HepG2 (cell line): ENCODE measurements around the gene ACVRL1. TPM values are rescaled to one million over a fixed set of nuclear protein-coding genes. Genes with fewer than 3 reads are reported as not detected.

ENCODE experiments used
- ATAC-seq: fragments of 200-7000 bp; cut with Tn5 transposase; 3 replicates; pipeline ENCODE4 v1.9.1; 2020; ENCODE audit warnings: mild to moderate bottlenecking, moderate library complexity
- BruUV-seq: library from RNA; stranded (reverse); fragments of 400-500 nt; replicated peaks from 2 replicates; lab custom pipeline; 2021; lab: Mats Ljungman, UMichigan
- CTCF ChIA-PET: fragments of 300-600 bp; formaldehyde crosslinking; extraction: SDS; loops from one replicate; lab custom pipeline; 2021; ENCODE audit warnings: low total read pairs, inconsistent platforms, low intra/inter-chr PET ratio; lab: Yijun Ruan, JAX
- POLR2A ChIA-PET: fragments of 350-600 bp; sonication (Branson Sonifier 250); formaldehyde crosslinking; loops from one replicate; lab custom pipeline; 2020; ENCODE audit warnings: antibody characterized with exemption, inconsistent platforms; lab: Yijun Ruan, JAX
- DNase-seq: peaks from one replicate; pipeline ENCODE4 v3.0.0-alpha.2; 2015; ENCODE audit warnings: low spot score
- FAIRE-seq: peaks from 3 replicates; lab custom pipeline; 2011; peaks lifted over from hg19 to GRCh38; lab: Jason Lieb, UNC
- H2AFZ ChIP-seq: one replicate; pipeline ENCODE4 v1.6.1; 2011; ENCODE audit warnings: low read length, inconsistent platforms
- H3K27ac ChIP-seq: fragments of 300-600 bp; 3 replicates; pipeline ENCODE4 v1.8.0; 2011; ENCODE audit warnings: mixed run types, mild to moderate bottlenecking, mixed read lengths, low read length, inconsistent platforms; ENCODE audit not compliant: insufficient read depth; ENCODE audit errors: extremely low read length
- H3K27me3 ChIP-seq, 2 experiments: fragments of 200-600 bp in 1 of 2; 2 replicates in 1 of 2; 3 replicates in 1 of 2; pipeline versions ENCODE4 v1.6.0 to v1.8.0; 2011; ENCODE audit warnings: low read length in 2 of 2, mild to moderate bottlenecking in 2 of 2, moderate library complexity in 2 of 2, inconsistent platforms in 1 of 2; ENCODE audit not compliant: insufficient read depth in 2 of 2, control insufficient read depth in 1 of 2
- H3K36me3 ChIP-seq, 2 experiments: fragments of 200-600 bp in 1 of 2; replicated peaks in 1 of 2; 2 replicates in 1 of 2; 3 replicates in 1 of 2; pipeline versions ENCODE4 v1.5.1 to v1.8.0; 2011; ENCODE audit warnings: low read length in 2 of 2, inconsistent platforms in 1 of 2; ENCODE audit not compliant: insufficient read depth in 2 of 2, control insufficient read depth in 1 of 2
- H3K4me1 ChIP-seq: 2 replicates; pipeline ENCODE4 v1.5.1; 2012; ENCODE audit warnings: low read length, inconsistent platforms; ENCODE audit not compliant: insufficient read depth
- H3K4me2 ChIP-seq: 2 replicates; pipeline ENCODE4 v1.6.0; 2011; ENCODE audit warnings: low read depth, low read length, inconsistent platforms
- H3K4me3 ChIP-seq, 3 experiments: fragments of 200-600 bp in 1 of 3; sonication (generic), shearing (Covaris generic) in 1 of 3; replicated peaks in 1 of 3; 2 replicates each; pipeline ENCODE4 v1.5.1; 2011 to 2016; ENCODE audit warnings: low read length in 3 of 3, inconsistent platforms in 2 of 3, low read depth in 2 of 3, mild to moderate bottlenecking in 2 of 3, control low read depth in 1 of 3, mixed read lengths in 1 of 3; ENCODE audit not compliant: insufficient read depth in 1 of 3
- H3K79me2 ChIP-seq: one replicate; pipeline ENCODE4 v1.6.1; 2011; ENCODE audit warnings: low read length, inconsistent platforms; ENCODE audit not compliant: insufficient read depth
- H3K9ac ChIP-seq: 2 replicates; pipeline ENCODE4 v1.6.0; 2011; ENCODE audit warnings: mild to moderate bottlenecking, low read depth, low read length, inconsistent platforms; ENCODE audit not compliant: insufficient read depth
- H3K9me3 ChIP-seq: 2 replicates; pipeline ENCODE4 v1.5.1; 2012; ENCODE audit warnings: mild to moderate bottlenecking, low read length
- H4K20me1 ChIP-seq: 2 replicates; pipeline ENCODE4 v1.6.0; 2011; ENCODE audit warnings: inconsistent platforms, mild to moderate bottlenecking, low read length, moderate library complexity; ENCODE audit not compliant: insufficient read depth
- ATAD3A ChIP-seq: sonication (generic); formaldehyde crosslinking; IDR thresholded peaks from 2 replicates; pipeline ENCODE4 v1.4.0; 2020; ENCODE audit warnings: missing genetic modification reagents
- BHLHE40 ChIP-seq: IDR thresholded peaks from 2 replicates; pipeline ENCODE4 v1.6.1; 2011; ENCODE audit warnings: low read length, improper control_type of control experiment
- ELK4 ChIP-seq: sonication (generic); formaldehyde crosslinking; IDR thresholded peaks from 2 replicates; pipeline ENCODE4 v1.9.0; 2021; ENCODE audit warnings: missing genetic modification reagents, borderline replicate concordance
- HES4 ChIP-seq: sonication (generic); formaldehyde crosslinking; IDR thresholded peaks from 2 replicates; pipeline ENCODE4 v1.9.0; 2021; ENCODE audit warnings: mild to moderate bottlenecking, missing genetic modification reagents, borderline replicate concordance
- SNAPC5 ChIP-seq: sonication (generic); formaldehyde crosslinking; IDR thresholded peaks from 2 replicates; pipeline ENCODE4 v1.8.1; 2023; ENCODE audit warnings: mild to moderate bottlenecking, missing genetic modification reagents, borderline replicate concordance
- TP53 ChIP-seq: sonication (generic); formaldehyde crosslinking; conservative IDR thresholded peaks from 2 replicates; pipeline ENCODE4 v1.4.0; 2020; ENCODE audit warnings: missing genetic modification reagents
- ZKSCAN1 ChIP-seq: fragments of 150-350 bp; IDR thresholded peaks from 2 replicates; pipeline ENCODE4 v1.6.1; 2014; ENCODE audit warnings: low read length
- ZNF503 ChIP-seq: sonication (generic); formaldehyde crosslinking; IDR thresholded peaks from 2 replicates; pipeline ENCODE4 v1.4.0; 2020; ENCODE audit warnings: missing genetic modification reagents
- WGBS: methylation state at CpG from one replicate; pipeline ENCODE4 v1.1.6; 2017; ENCODE audit warnings: low lambda C conversion rate; 5-methylcytosine and 5-hydroxymethylcytosine counted together
- in situ Hi-C: cut with HindIII; loops from 2 replicates; pipeline ENCODE4 v1.10.0; 2017; ENCODE audit warnings: low pct_unique_long_range_greater_than_20kb; ENCODE audit not compliant: extremely low pct_ligation_motif_present
- intact Hi-C: fragments of 100-400 bp; cut with micrococcal nuclease; formaldehyde crosslinking; loops from one replicate; pipeline ENCODE4 v1.10.0; 2022; ENCODE audit not compliant: unreplicated experiment
- polyA plus RNA-seq, 8 experiments: library from polyadenylated mRNA; depleted of rRNA in 3 of 8; stranded (reverse) in 7 of 8; unstranded in 1 of 8; fragments of >200 nt; fragmentation: Illumina TruSeq in 4 of 8; extraction: Trizol in 4 of 8; gene quantifications; 2 replicates each; pipeline versions ENCODE4 v1.2.1 to v1.2.3, GENCODE V29; 2011 to 2016; ENCODE audit warnings: low read depth in 4 of 8, missing spikeins in 1 of 8, mixed read lengths in 1 of 8; ENCODE audit not compliant: insufficient read depth in 1 of 8
- total RNA-seq, 5 experiments: library from RNA; depleted of rRNA; stranded (reverse); fragments of >200 nt; fragmentation: Illumina TruSeq; extraction: Trizol; gene quantifications; 2 replicates each; pipeline ENCODE4 v1.2.3, GENCODE V29; 2016; ENCODE audit warnings: low read depth in 1 of 5

Gene ACVRL1
- total and polyA plus RNA-seq, 2 of the 13 experiments (the other 11 are each of a cell fraction or from before 2014, with no cell fraction given) = not detected

GRCh38 chr12:51865757-51866270, 41.5 kb upstream of the ACVRL1 start:
- FAIRE-seq (no peak), DNase-seq (no peak), ATAC-seq (no peak)
- Histone ChIP-seq H3K9ac (no peak overlapping the region), H3K4me3 (no peak overlapping the region), H3K9me3 (no peaks in the 10 kb centered on the region), H3K79me2 (no peaks in the 10 kb centered on the region), H3K27me3 (peaks cover 10 to 38% of the 10 kb centered on the region in 2 experiments; a peak in 4 of 5 replicates), H3K4me1 (peaks cover 63% of the 10 kb centered on the region), H3K27ac (no peak overlapping the region), H3K4me2 (peak overlapping the region; percentile 30), H3K36me3 (no peaks in the 10 kb centered on the region), H4K20me1 (no peaks in the 10 kb centered on the region), H2AFZ (no peak overlapping the region)
- WGBS = 0% methylated on average over 3 of the region's 7 CpGs
- in situ Hi-C loops (no loop called here), intact Hi-C loops (no loop called here)
- TF ChIP-seq TP53 (CRISPR knock-in tag) (no peak), HES4 (no peak), ELK4 (CRISPR knock-in tag) (no peak), ZKSCAN1 (no peak), SNAPC5 (CRISPR knock-in tag) (no peak), ATAD3A (CRISPR knock-in tag) (no peak), ZNF503 (CRISPR knock-in tag) (no peak), BHLHE40 (no peak)
- POLR2A ChIA-PET = interaction anchor here (1.1 kb wide), 1 partner anchor 10 kb away, joined by 3 read pairs; no protein-coding TSS in a partner anchor
- CTCF ChIA-PET = no interaction called here
- no TSS peak for BruUV-seq
